CD4-positive, alpha-beta T cell treated with Interleukin-1 beta for 1 hour (primary cell): Measurements from ENCODE around the gene HIGD1A.
A peak's percentile ranks its signal among the peaks of the same experiment; 100 is the strongest.

ENCODE experiments used
- DNase-seq, 2 donors: peaks; one replicate each; pipeline ENCODE4 v3.0.0-alpha.2; 2020 to 2022

HIGD1A gene

GRCh38 chr3:42752961-42753360, 51.3 kb downstream of the HIGD1A start:
- no peak for DNase-seq

- DNase-seq = no peak
Measured at GRCh38 chr3:42752441-42752840, 51.8 kb downstream of the HIGD1A start.

- DNase-seq = no peak
Measured at GRCh38 chr3:42751609-42752008, 52.7 kb downstream of the HIGD1A start.

- DNase-seq = no peak
Measured at GRCh38 chr3:42750834-42751233, 53.5 kb downstream of the HIGD1A start.

GRCh38 chr3:42749753-42750231, 54.5 kb downstream of the HIGD1A start:
- DNase-seq = peak; percentile 10 to 11

GRCh38 chr3:42749025-42749752, 55.1 kb downstream of the HIGD1A start:
- no peak for DNase-seq

- DNase-seq = peak; percentile 33
Measured at GRCh38 chr3:42747581-42747980, 56.7 kb downstream of the HIGD1A start.

GRCh38 chr3:42746455-42747450, 57.5 kb downstream of the HIGD1A start:
- DNase-seq = no peak

- DNase-seq = no peak
Measured at GRCh38 chr3:42745776-42746454, 58.4 kb downstream of the HIGD1A start.

- no peak for DNase-seq
Measured at GRCh38 chr3:42745291-42745745, 59.0 kb downstream of the HIGD1A start.

- no peak for DNase-seq
Measured at GRCh38 chr3:42743204-42743995, 60.9 kb downstream of the HIGD1A start.

- no peak for DNase-seq
Measured at GRCh38 chr3:42742688-42743087, 61.6 kb downstream of the HIGD1A start.

- DNase-seq = no peak
Measured at GRCh38 chr3:42742259-42742658, 62.0 kb downstream of the HIGD1A start.

- no peak for DNase-seq
Measured at GRCh38 chr3:42741796-42742195, 62.5 kb downstream of the HIGD1A start.

GRCh38 chr3:42739401-42740158, 64.7 kb downstream of the HIGD1A start:
- DNase-seq = no peak

GRCh38 chr3:42736531-42736930, 67.8 kb downstream of the HIGD1A start:
- DNase-seq = no peak

GRCh38 chr3:42736081-42736480, 68.2 kb downstream of the HIGD1A start:
- DNase-seq = no peak

GRCh38 chr3:42735615-42736014, 68.7 kb downstream of the HIGD1A start:
- no peak for DNase-seq

GRCh38 chr3:42735019-42735418, 69.3 kb downstream of the HIGD1A start:
- DNase-seq = no peak

GRCh38 chr3:42734263-42734860, 69.9 kb downstream of the HIGD1A start:
- DNase-seq = no peak
